Fibroblast of pulmonary artery (primary cell): ENCODE measurements around the gene SHANK3.
A peak's percentile ranks its signal among the peaks of the same experiment; 100 is the strongest.

Experiments used
- DNase-seq: peaks from one replicate; pipeline ENCODE4 v3.0.0-alpha.2; 2010; ENCODE audit warnings: low read depth
- H3K4me3 ChIP-seq: replicated peaks from 2 replicates; pipeline ENCODE4 v1.5.1; 2011; ENCODE audit warnings: low read depth, mild to moderate bottlenecking, control low read depth, low read length, moderate library complexity
- CTCF ChIP-seq: IDR thresholded peaks from 2 replicates; pipeline ENCODE4 v1.5.1; 2011; ENCODE audit warnings: mild to moderate bottlenecking, control low read depth, low read length, inconsistent platforms; ENCODE audit errors: missing control alignments

SHANK3 gene

GRCh38 chr22:50671641-50672040, 982 bp upstream of the SHANK3 start:
- DNase-seq, result no peak
- TF ChIP-seq CTCF, result no peak
- H3K4me3 ChIP-seq, result no peak overlapping the region

- H3K4me3 ChIP-seq, result no peak overlapping the region
- TF ChIP-seq CTCF, result no peak
- DNase-seq, result no peak
Observed at GRCh38 chr22:50672041-50672440, 582 bp upstream of the SHANK3 start.

- peak overlapping the region; percentile 24 for H3K4me3 ChIP-seq
- no peak for TF ChIP-seq CTCF
- no peak for DNase-seq
Observed at GRCh38 chr22:50673231-50674129, 857 bp downstream of the SHANK3 start.

- DNase-seq, result no peak
- no peak overlapping the region for H3K4me3 ChIP-seq
- TF ChIP-seq CTCF, result no peak
Observed at GRCh38 chr22:50674130-50674500, 1.5 kb downstream of the SHANK3 start.

- peak overlapping the region; percentile 34 for H3K4me3 ChIP-seq
- DNase-seq, result no peak
- TF ChIP-seq CTCF, result no peak
Observed at GRCh38 chr22:50674606-50675552, 2.3 kb downstream of the SHANK3 start.

- no peak overlapping the region for H3K4me3 ChIP-seq
- no peak for DNase-seq
- no peak for TF ChIP-seq CTCF
Observed at GRCh38 chr22:50675553-50676179, 3.0 kb downstream of the SHANK3 start.
